ENCODE data around the gene SLC17A5. TPM values are rescaled to one million over a fixed set of nuclear protein-coding genes. Genes with fewer than 3 reads are reported as not detected.

SLC17A5 gene
- total RNA-seq, 4 donors from 2014 or later = 11.9 to 21.9 (median 16.8) TPM

DNA sequence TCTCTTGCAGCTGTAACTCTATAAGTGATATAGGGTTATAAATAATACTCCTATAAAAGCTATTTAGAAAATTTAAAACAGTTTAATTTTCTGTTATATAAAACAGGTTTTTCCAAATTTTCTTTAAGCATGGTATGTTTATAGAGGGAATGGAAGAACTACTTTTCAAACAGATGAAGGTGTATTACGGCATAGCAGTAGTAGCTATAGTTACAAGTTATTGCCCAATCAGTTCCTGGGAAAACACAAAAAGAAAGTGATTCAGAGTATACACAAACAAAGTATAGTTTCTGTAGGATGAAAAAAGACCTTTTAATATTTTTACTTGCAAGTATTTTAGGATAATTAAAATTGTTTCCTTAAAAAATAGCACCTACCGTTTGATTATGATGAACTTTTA lies 9.8 kb downstream of the SLC17A5 start:
- no peak overlapping the region for H3K4me3 ChIP-seq
- H3K4me1 ChIP-seq = peaks cover 0 to 12% (median 0%) of the 10 kb centered on the region in 4 donors
- H3K27ac ChIP-seq = no peak overlapping the region
- 86 to 91% methylated on average over 2 of the region's 2 CpGs for WGBS, 2 donors
- DNase-seq (ENCODE audit: low spot score in 2 of 2) = no peak
- TF ChIP-seq, protein P1, sequence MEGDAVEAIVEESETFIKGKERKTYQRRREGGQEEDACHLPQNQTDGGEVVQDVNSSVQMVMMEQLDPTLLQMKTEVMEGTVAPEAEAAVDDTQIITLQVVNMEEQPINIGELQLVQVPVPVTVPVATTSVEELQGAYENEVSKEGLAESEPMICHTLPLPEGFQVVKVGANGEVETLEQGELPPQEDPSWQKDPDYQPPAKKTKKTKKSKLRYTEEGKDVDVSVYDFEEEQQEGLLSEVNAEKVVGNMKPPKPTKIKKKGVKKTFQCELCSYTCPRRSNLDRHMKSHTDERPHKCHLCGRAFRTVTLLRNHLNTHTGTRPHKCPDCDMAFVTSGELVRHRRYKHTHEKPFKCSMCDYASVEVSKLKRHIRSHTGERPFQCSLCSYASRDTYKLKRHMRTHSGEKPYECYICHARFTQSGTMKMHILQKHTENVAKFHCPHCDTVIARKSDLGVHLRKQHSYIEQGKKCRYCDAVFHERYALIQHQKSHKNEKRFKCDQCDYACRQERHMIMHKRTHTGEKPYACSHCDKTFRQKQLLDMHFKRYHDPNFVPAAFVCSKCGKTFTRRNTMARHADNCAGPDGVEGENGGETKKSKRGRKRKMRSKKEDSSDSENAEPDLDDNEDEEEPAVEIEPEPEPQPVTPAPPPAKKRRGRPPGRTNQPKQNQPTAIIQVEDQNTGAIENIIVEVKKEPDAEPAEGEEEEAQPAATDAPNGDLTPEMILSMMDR (IDR thresholded peaks at IDR 0.05) = no peak
- TF ChIP-seq EP300 (IDR thresholded peaks at IDR 0.05) (no peak), POLR2A (IDR thresholded peaks at IDR 0.05) (no peak)
- H3K27me3 ChIP-seq = no peaks in the 10 kb centered on the region
- H3K36me3 ChIP-seq = peaks cover 0 to 23% (median 0%) of the 10 kb centered on the region in 3 donors
- H3K9me3 ChIP-seq = no peaks in the 10 kb centered on the region

- no peak overlapping the region for H3K4me3 ChIP-seq
- peaks cover 0 to 12% (median 0%) of the 10 kb centered on the region in 4 donors for H3K4me1 ChIP-seq
- DNase-seq (ENCODE audit: low spot score in 2 of 2) = no peak
- TF ChIP-seq EP300 (IDR thresholded peaks at IDR 0.05) = no peak
- TF ChIP-seq POLR2A (IDR thresholded peaks at IDR 0.05) = no peak
- TF ChIP-seq, protein P1 (IDR thresholded peaks at IDR 0.05) = no peak
- 52 to 53% methylated on average over 2 of the region's 2 CpGs for WGBS, 2 donors
- peaks cover 0 to 25% (median 0%) of the 10 kb centered on the region in 3 donors for H3K36me3 ChIP-seq
- H3K27me3 ChIP-seq = no peaks in the 10 kb centered on the region
- H3K27ac ChIP-seq = no peak overlapping the region
- no peaks in the 10 kb centered on the region for H3K9me3 ChIP-seq
These were observed 11.3 kb downstream of the SLC17A5 start for GRCh38 chr6:73642530-73642929.

GRCh38 chr6:73640179-73640750 lies 13.5 kb downstream of the SLC17A5 start:
- H3K4me1 ChIP-seq = peaks cover 0 to 4% (median 0%) of the 10 kb centered on the region in 4 donors
- peaks cover 0 to 25% (median 0%) of the 10 kb centered on the region in 3 donors for H3K36me3 ChIP-seq
- H3K4me3 ChIP-seq = no peak overlapping the region
- no peak for DNase-seq (ENCODE audit: low spot score in 2 of 2)
- TF ChIP-seq, protein P1 (IDR thresholded peaks at IDR 0.05) = no peak
- TF ChIP-seq POLR2A (IDR thresholded peaks at IDR 0.05) (no peak), EP300 (IDR thresholded peaks at IDR 0.05) (no peak)
- no peaks in the 10 kb centered on the region for H3K9me3 ChIP-seq
- no peaks in the 10 kb centered on the region for H3K27me3 ChIP-seq
- no peak overlapping the region for H3K27ac ChIP-seq
- WGBS, 2 donors = 75 to 94% methylated on average over 1 of the region's 1 CpG

DNA sequence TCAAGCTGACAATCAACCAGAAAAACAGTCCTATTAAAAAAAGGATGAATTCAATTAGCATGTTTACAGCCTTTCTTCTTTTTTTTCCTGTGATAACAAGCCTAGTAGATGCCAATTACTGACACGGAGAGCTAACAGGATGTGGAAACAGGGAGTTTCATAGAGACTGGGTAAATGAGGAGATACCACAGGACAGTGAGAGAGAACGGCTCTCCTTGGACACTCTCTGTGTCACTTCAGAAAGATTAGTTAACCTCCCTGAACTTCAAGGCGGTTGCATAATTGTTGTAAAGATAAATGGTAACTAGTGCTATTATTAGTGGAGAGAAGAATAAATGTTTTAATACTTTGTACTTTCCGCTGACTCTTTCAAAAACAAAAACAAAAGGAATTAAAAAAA lies 14.8 kb downstream of the SLC17A5 start:
- H3K27ac ChIP-seq = no peak overlapping the region
- no peaks in the 10 kb centered on the region for H3K9me3 ChIP-seq
- no peaks in the 10 kb centered on the region for H3K4me1 ChIP-seq
- peaks cover 0 to 36% (median 3%) of the 10 kb centered on the region in 3 donors for H3K36me3 ChIP-seq
- no peak overlapping the region for H3K4me3 ChIP-seq
- no peak for TF ChIP-seq EP300 (IDR thresholded peaks at IDR 0.05)
- TF ChIP-seq POLR2A (IDR thresholded peaks at IDR 0.05) = no peak
- TF ChIP-seq, protein P1 (IDR thresholded peaks at IDR 0.05) = no peak
- no peak for DNase-seq (ENCODE audit: low spot score in 2 of 2)
- 58 to 63% methylated on average over 4 of the region's 4 CpGs for WGBS, 2 donors
- H3K27me3 ChIP-seq = no peaks in the 10 kb centered on the region

- no peaks in the 10 kb centered on the region for H3K4me1 ChIP-seq
- 82 to 85% methylated on average over 2 of the region's 2 CpGs for WGBS, 2 donors
- no peaks in the 10 kb centered on the region for H3K9me3 ChIP-seq
- no peak overlapping the region for H3K27ac ChIP-seq
- DNase-seq (ENCODE audit: low spot score in 2 of 2) = no peak
- H3K36me3 ChIP-seq = peaks cover 0 to 52% (median 6%) of the 10 kb centered on the region in 3 donors
- H3K27me3 ChIP-seq = no peaks in the 10 kb centered on the region
- H3K4me3 ChIP-seq = no peak overlapping the region
- no peak for TF ChIP-seq POLR2A (IDR thresholded peaks at IDR 0.05)
- no peak for TF ChIP-seq EP300 (IDR thresholded peaks at IDR 0.05)
- TF ChIP-seq, protein P1 (IDR thresholded peaks at IDR 0.05) = no peak
These were observed 16.4 kb downstream of the SLC17A5 start for GRCh38 chr6:73637404-73637803.
